Neural cell (in vitro differentiated cells): ENCODE data around the gene TTYH3. TPM values are rescaled to one million over a fixed set of nuclear protein-coding genes. Genes with fewer than 3 reads are reported as not detected.

ENCODE experiments used
- H2AFZ ChIP-seq: fragments of 200-600, 300-800 bp; sonication (generic), shearing (Covaris generic); 2 replicates; pipeline ENCODE4 v1.6.0; 2014; ENCODE audit warnings: low read depth, mild to moderate bottlenecking, antibody characterized with exemption, low read length, moderate library complexity
- H3F3A ChIP-seq: fragments of 200-600 bp; shearing (Covaris generic); 2 replicates; pipeline ENCODE4 v1.6.1; 2016; ENCODE audit warnings: mild to moderate bottlenecking, moderate library complexity, mixed read lengths, antibody characterized with exemption, low read length; ENCODE audit not compliant: insufficient read depth, poor library complexity, severe bottlenecking
- H3K27ac ChIP-seq: fragments of 200-600, 300-800 bp; sonication (generic), shearing (Covaris generic); 2 replicates; pipeline ENCODE4 v1.5.1; 2014; ENCODE audit warnings: mild to moderate bottlenecking, low read length, moderate library complexity
- H3K27me3 ChIP-seq: fragments of 300-800, 200-600 bp; sonication (generic), shearing (Covaris generic); 2 replicates; pipeline ENCODE4 v1.6.0; 2014; ENCODE audit warnings: mild to moderate bottlenecking, low read depth, low read length, moderate library complexity; ENCODE audit not compliant: insufficient read depth
- H3K36me3 ChIP-seq: fragments of 300-800, 200-600 bp; sonication (generic), shearing (Covaris generic); 2 replicates; pipeline ENCODE4 v1.5.1; 2014; ENCODE audit warnings: mild to moderate bottlenecking, antibody characterized with exemption, low read length, moderate library complexity; ENCODE audit not compliant: insufficient read depth
- H3K4me2 ChIP-seq: fragments of 300-800, 200-600 bp; sonication (generic), shearing (Covaris generic); 2 replicates; pipeline ENCODE4 v1.6.0; 2014; ENCODE audit warnings: mild to moderate bottlenecking, low read length
- H3K4me3 ChIP-seq: fragments of 300-800, 200-600 bp; sonication (generic), shearing (Covaris generic); 2 replicates; pipeline ENCODE4 v1.5.1; 2014; ENCODE audit warnings: mild to moderate bottlenecking, low read length, moderate library complexity
- H3K79me2 ChIP-seq: fragments of 200-600 bp; shearing (Covaris generic); replicated peaks from 2 replicates; pipeline ENCODE4 v1.6.0; 2014; ENCODE audit warnings: mild to moderate bottlenecking, low read length, moderate library complexity; ENCODE audit not compliant: insufficient read depth
- H3K9ac ChIP-seq: fragments of 300-800, 200-600 bp; sonication (generic), shearing (Covaris generic); 2 replicates; pipeline ENCODE4 v1.6.1; 2016; ENCODE audit warnings: mild to moderate bottlenecking, low read length, mixed read lengths
- H3K9me2 ChIP-seq: fragments of 200-600 bp; shearing (Covaris generic); 2 replicates; pipeline ENCODE4 v1.6.1; 2016; ENCODE audit warnings: mild to moderate bottlenecking, low read length, mixed read lengths; ENCODE audit not compliant: insufficient read depth
- H3K9me3 ChIP-seq: fragments of 200-600, 300-800 bp; sonication (generic), shearing (Covaris generic); 2 replicates; pipeline ENCODE4 v1.6.1; 2016; ENCODE audit warnings: mild to moderate bottlenecking, mixed run types, low read length, moderate library complexity, mixed read lengths
- H4K20me1 ChIP-seq: fragments of 200-600 bp; shearing (Covaris generic); 2 replicates; pipeline ENCODE4 v1.6.1; 2016; ENCODE audit warnings: mild to moderate bottlenecking, mixed run types; ENCODE audit not compliant: insufficient read depth
- EP300 ChIP-seq: fragments of 450-650 bp; conservative IDR thresholded peaks from 2 replicates; pipeline ENCODE4 v1.6.1; 2014; ENCODE audit warnings: antibody characterized with exemption, mild to moderate bottlenecking, moderate library complexity; ENCODE audit not compliant: poor library complexity, severe bottlenecking
- EZH2 ChIP-seq: fragments of 200-600, 300-800 bp; shearing (Covaris generic), sonication (generic); IDR thresholded peaks from 2 replicates; pipeline ENCODE4 v1.6.1; 2014; ENCODE audit warnings: antibody characterized with exemption, low read length, borderline replicate concordance, mild to moderate bottlenecking; ENCODE audit not compliant: insufficient read depth, poor library complexity, severe bottlenecking
- MXI1 ChIP-seq: fragments of 450-650 bp; conservative IDR thresholded peaks from 2 replicates; pipeline ENCODE4 v1.6.1; 2014; ENCODE audit warnings: antibody characterized with exemption, mild to moderate bottlenecking; ENCODE audit not compliant: poor library complexity, severe bottlenecking
- POLR2AphosphoS5 ChIP-seq: IDR thresholded peaks from 2 replicates; pipeline ENCODE4 v1.6.1; 2012
- RAD21 ChIP-seq: fragments of 450-650 bp; conservative IDR thresholded peaks from 2 replicates; pipeline ENCODE4 v1.6.1; 2014; ENCODE audit warnings: antibody characterized with exemption, mild to moderate bottlenecking, moderate library complexity
- REST ChIP-seq: IDR thresholded peaks from 2 replicates; pipeline ENCODE4 v1.6.1; 2012; ENCODE audit warnings: borderline replicate concordance
- SMC3 ChIP-seq: fragments of 450-650 bp; conservative IDR thresholded peaks from 2 replicates; pipeline ENCODE4 v1.6.1; 2014; ENCODE audit warnings: antibody characterized with exemption, mild to moderate bottlenecking, moderate library complexity; ENCODE audit not compliant: poor library complexity
- TAF1 ChIP-seq: IDR thresholded peaks from 2 replicates; pipeline ENCODE4 v1.6.1; 2012; ENCODE audit warnings: low read depth
- polyA plus RNA-seq: library from polyadenylated mRNA; depleted of rRNA; stranded (reverse); fragments of >200 nt; gene quantifications from 2 replicates; pipeline ENCODE4 v1.2.3, GENCODE V29; 2014
- TF ChIP-seq, protein P1 (sequence below): fragments of 450-650 bp; IDR thresholded peaks from 2 replicates; pipeline ENCODE4 v1.5.1; 2014; ENCODE audit warnings: antibody characterized with exemption, mild to moderate bottlenecking, moderate library complexity; ENCODE audit not compliant: poor library complexity, severe bottlenecking

The TTYH3 gene
- polyA plus RNA-seq, 1 donor from 2014 or later = 17.0 TPM

GRCh38 chr7:2635148-2635668, 3.4 kb downstream of the TTYH3 start:
- H3K9me3 ChIP-seq = no peaks in the 10 kb centered on the region
- H4K20me1 ChIP-seq = peaks cover 74% of the 10 kb centered on the region
- H2AFZ ChIP-seq = no peak overlapping the region
- no peaks in the 10 kb centered on the region for H3F3A ChIP-seq
- peak overlapping the region; percentile 93 for H3K4me3 ChIP-seq
- H3K79me2 ChIP-seq = peaks cover 67% of the 10 kb centered on the region
- H3K27ac ChIP-seq = no peak overlapping the region
- TF ChIP-seq RAD21 = no peak
- TF ChIP-seq, protein P1, sequence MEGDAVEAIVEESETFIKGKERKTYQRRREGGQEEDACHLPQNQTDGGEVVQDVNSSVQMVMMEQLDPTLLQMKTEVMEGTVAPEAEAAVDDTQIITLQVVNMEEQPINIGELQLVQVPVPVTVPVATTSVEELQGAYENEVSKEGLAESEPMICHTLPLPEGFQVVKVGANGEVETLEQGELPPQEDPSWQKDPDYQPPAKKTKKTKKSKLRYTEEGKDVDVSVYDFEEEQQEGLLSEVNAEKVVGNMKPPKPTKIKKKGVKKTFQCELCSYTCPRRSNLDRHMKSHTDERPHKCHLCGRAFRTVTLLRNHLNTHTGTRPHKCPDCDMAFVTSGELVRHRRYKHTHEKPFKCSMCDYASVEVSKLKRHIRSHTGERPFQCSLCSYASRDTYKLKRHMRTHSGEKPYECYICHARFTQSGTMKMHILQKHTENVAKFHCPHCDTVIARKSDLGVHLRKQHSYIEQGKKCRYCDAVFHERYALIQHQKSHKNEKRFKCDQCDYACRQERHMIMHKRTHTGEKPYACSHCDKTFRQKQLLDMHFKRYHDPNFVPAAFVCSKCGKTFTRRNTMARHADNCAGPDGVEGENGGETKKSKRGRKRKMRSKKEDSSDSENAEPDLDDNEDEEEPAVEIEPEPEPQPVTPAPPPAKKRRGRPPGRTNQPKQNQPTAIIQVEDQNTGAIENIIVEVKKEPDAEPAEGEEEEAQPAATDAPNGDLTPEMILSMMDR = no peak
- no peak for TF ChIP-seq REST
- TF ChIP-seq SMC3 = no peak
- no peak for TF ChIP-seq EP300
- TF ChIP-seq TAF1 = no peak
- TF ChIP-seq MXI1 = no peak
- no peak for TF ChIP-seq POLR2AphosphoS5
- TF ChIP-seq EZH2 = no peak
- no peaks in the 10 kb centered on the region for H3K9me2 ChIP-seq
- H3K4me2 ChIP-seq = no peak overlapping the region
- H3K27me3 ChIP-seq = no peaks in the 10 kb centered on the region
- H3K9ac ChIP-seq = no peak overlapping the region
- no peaks in the 10 kb centered on the region for H3K36me3 ChIP-seq

- H3K9ac ChIP-seq = no peak overlapping the region
- H3K36me3 ChIP-seq = no peaks in the 10 kb centered on the region
- H3K27ac ChIP-seq = no peak overlapping the region
- no peak overlapping the region for H3K4me2 ChIP-seq
- H3K9me2 ChIP-seq = no peaks in the 10 kb centered on the region
- no peaks in the 10 kb centered on the region for H3F3A ChIP-seq
- peaks cover 81% of the 10 kb centered on the region for H4K20me1 ChIP-seq
- H2AFZ ChIP-seq = no peak overlapping the region
- H3K79me2 ChIP-seq = peaks cover 67% of the 10 kb centered on the region
- TF ChIP-seq MXI1 (no peak), SMC3 (no peak), EZH2 (no peak), POLR2AphosphoS5 (no peak), RAD21 (no peak), EP300 (no peak), TAF1 (no peak)
- TF ChIP-seq, protein P1 = no peak
- no peaks in the 10 kb centered on the region for H3K27me3 ChIP-seq
- no peak overlapping the region for H3K4me3 ChIP-seq
- H3K9me3 ChIP-seq = no peaks in the 10 kb centered on the region
Measured at GRCh38 chr7:2635810-2636701, 4.3 kb downstream of the TTYH3 start.
